ENCODE data around the gene EGR1.

EGR1 gene

DNA sequence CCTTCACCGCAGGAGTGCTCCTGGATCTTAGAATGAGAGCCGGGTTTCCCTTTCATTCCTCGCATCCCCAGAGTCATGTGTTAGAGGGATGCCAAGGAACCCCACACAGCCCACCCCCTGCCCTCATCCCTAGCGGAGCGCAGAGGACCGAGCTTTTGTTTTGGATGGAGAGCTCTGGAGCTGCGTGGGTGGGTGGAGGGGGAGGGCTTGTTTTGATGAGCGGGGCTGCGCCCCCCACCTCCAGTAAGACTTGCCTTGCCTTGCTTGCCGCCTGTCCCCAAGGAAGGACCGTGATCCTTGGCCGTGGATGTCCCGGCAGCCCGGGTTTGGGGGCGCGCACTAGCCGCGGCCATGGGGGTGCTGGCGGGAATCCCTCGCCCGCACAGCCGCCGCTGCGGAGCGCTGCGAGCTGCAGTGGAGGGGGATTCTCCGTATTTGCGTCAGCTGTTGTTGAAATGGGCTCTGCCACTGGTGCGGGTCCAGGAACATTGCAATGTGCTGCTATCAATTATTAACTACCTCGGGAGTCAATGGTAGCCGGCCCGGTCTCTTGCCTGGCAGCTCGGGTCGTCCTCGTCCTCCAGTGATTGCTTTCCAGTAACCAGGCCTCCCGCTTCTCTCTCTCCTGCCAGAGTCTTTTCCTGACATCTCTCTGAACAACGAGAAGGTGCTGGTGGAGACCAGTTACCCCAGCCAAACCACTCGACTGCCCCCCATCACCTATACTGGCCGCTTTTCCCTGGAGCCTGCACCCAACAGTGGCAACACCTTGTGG lies 1.0 kb downstream of the EGR1 start:
- no peak for TF ChIP-seq CTCF (IDR thresholded peaks at IDR 0.05)
- no peak for DNase-seq (ENCODE audit: low spot score)
- H3K4me3 ChIP-seq: peak overlapping the region; percentile 87
- peak overlapping the region; percentile 23 to 99 for H3K27ac ChIP-seq

DNA sequence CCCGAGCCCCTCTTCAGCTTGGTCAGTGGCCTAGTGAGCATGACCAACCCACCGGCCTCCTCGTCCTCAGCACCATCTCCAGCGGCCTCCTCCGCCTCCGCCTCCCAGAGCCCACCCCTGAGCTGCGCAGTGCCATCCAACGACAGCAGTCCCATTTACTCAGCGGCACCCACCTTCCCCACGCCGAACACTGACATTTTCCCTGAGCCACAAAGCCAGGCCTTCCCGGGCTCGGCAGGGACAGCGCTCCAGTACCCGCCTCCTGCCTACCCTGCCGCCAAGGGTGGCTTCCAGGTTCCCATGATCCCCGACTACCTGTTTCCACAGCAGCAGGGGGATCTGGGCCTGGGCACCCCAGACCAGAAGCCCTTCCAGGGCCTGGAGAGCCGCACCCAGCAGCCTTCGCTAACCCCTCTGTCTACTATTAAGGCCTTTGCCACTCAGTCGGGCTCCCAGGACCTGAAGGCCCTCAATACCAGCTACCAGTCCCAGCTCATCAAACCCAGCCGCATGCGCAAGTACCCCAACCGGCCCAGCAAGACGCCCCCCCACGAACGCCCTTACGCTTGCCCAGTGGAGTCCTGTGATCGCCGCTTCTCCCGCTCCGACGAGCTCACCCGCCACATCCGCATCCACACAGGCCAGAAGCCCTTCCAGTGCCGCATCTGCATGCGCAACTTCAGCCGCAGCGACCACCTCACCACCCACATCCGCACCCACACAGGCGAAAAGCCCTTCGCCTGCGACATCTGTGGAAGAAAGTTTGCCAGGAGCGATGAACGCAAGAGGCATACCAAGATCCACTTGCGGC lies 1.8 kb downstream of the EGR1 start:
- Histone ChIP-seq H3K27ac (peak overlapping the region; percentile 23 to 99), H3K4me3 (peak overlapping the region; percentile 87)
- no peak for TF ChIP-seq CTCF (IDR thresholded peaks at IDR 0.05)
- DNase-seq (ENCODE audit: low spot score): no peak

GRCh38 chr5:138467711-138468132 lies 2.4 kb downstream of the EGR1 start:
- TF ChIP-seq CTCF (IDR thresholded peaks at IDR 0.05): no peak
- Histone ChIP-seq H3K27ac (no peak overlapping the region), H3K4me3 (peak overlapping the region; percentile 87)
- no peak for DNase-seq (ENCODE audit: low spot score)

DNA sequence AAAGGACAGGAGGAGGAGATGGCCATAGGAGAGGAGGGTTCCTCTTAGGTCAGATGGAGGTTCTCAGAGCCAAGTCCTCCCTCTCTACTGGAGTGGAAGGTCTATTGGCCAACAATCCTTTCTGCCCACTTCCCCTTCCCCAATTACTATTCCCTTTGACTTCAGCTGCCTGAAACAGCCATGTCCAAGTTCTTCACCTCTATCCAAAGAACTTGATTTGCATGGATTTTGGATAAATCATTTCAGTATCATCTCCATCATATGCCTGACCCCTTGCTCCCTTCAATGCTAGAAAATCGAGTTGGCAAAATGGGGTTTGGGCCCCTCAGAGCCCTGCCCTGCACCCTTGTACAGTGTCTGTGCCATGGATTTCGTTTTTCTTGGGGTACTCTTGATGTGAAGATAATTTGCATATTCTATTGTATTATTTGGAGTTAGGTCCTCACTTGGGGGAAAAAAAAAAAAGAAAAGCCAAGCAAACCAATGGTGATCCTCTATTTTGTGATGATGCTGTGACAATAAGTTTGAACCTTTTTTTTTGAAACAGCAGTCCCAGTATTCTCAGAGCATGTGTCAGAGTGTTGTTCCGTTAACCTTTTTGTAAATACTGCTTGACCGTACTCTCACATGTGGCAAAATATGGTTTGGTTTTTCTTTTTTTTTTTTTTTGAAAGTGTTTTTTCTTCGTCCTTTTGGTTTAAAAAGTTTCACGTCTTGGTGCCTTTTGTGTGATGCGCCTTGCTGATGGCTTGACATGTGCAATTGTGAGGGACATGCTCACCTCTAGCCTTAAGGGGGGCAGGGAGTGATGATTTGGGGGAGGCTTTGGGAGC lies 3.1 kb downstream of the EGR1 start:
- no peak for TF ChIP-seq CTCF (IDR thresholded peaks at IDR 0.05)
- no peak for DNase-seq (ENCODE audit: low spot score)
- peak overlapping the region; percentile 87 for H3K4me3 ChIP-seq
- H3K27ac ChIP-seq: no peak overlapping the region

DNA sequence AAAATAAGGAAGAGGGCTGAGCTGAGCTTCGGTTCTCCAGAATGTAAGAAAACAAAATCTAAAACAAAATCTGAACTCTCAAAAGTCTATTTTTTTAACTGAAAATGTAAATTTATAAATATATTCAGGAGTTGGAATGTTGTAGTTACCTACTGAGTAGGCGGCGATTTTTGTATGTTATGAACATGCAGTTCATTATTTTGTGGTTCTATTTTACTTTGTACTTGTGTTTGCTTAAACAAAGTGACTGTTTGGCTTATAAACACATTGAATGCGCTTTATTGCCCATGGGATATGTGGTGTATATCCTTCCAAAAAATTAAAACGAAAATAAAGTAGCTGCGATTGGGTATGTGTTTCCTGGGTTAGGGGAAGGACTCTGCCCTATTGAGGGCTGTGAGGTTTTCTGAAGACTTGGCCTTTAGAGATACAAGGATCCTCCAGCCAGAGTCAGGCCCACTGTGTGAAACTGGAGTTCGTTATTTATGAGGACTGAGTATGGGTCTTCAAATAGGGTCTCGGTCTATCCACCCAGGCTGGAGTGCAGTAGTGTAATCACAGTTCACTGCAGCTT lies 3.8 kb downstream of the EGR1 start:
- no peak for TF ChIP-seq CTCF (IDR thresholded peaks at IDR 0.05)
- no peak overlapping the region for H3K27ac ChIP-seq
- no peak for DNase-seq (ENCODE audit: low spot score)
- H3K4me3 ChIP-seq: no peak overlapping the region

DNA sequence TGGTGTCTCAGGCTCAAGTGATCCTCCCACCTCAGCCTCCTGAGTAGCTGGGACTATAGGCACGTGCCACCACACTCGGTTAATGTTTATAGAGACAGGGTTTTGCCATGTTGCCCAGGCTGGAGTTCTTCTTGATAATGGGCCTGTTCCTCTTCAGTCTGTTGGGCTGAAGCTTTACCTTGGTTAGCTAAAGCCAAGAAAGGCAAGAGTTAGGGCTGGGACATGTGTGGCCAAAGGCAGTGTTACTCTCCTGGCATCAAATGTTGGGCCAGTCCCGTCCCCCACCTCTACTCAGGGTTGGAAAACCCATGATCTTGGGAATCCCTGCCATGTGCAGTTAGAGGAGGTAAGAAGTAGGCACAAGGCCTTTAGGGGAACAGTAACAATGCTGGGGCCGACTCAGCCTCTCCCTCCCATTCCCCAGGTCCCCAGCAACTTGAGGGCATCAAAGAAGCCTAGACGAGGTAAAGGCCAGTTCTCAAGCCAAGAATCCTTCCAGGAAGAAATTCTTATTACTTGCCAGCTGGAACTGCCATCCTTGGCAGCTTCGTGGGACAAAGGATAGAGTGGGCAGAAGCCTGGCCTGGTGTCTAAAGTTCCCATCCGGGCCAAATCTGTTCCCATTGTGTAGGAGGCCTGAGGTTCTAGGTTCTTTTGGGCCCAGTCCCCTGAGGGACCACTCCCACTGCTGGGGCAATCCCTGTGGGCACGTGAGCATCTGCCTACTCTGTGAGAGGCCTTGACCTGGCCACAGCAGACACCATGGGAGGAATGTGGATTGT lies 4.5 kb downstream of the EGR1 start:
- Histone ChIP-seq H3K27ac (peak overlapping the region in 1 of 2 donors; percentile 19), H3K4me3 (no peak overlapping the region)
- DNase-seq (ENCODE audit: low spot score): no peak
- TF ChIP-seq CTCF (IDR thresholded peaks at IDR 0.05): no peak

All from coronary artery (tissue), 2 donors.